Spleen (tissue), 11 donors: ENCODE data around the gene DCTN4. TPM values are rescaled to one million over a fixed set of nuclear protein-coding genes. Genes with fewer than 3 reads are reported as not detected.
"Not testable (repeated sequence)": the region's sequence is repeated elsewhere in the genome, so short reads cannot be mapped to it uniquely, and the experiment has no call there.

Source experiments
- DNase-seq: peaks from one replicate; pipeline ENCODE4 v3.0.0-alpha.2; 2020
- H3K27ac ChIP-seq, 8 donors: fragments of 200-600 bp; sonication (generic) in 7 of 8; 1 replicate in 4 of 8; 2 replicates in 4 of 8; pipeline versions ENCODE4 v1.5.0 to v1.8.0; 2016 to 2021; ENCODE audit warnings: inconsistent platforms in 4 of 8, mild to moderate bottlenecking in 4 of 8, moderate library complexity in 1 of 8
- H3K27me3 ChIP-seq, 7 donors: fragments of 200-600 bp; sonication (generic) in 6 of 7; replicated peaks in 1 of 7; 1 replicate in 4 of 7; 2 replicates in 3 of 7; pipeline versions ENCODE4 v1.5.0 to v1.8.0; 2016 to 2021; ENCODE audit warnings: inconsistent platforms in 3 of 7, mild to moderate bottlenecking in 1 of 7
- H3K36me3 ChIP-seq, 6 donors: fragments of 200-600 bp; sonication (generic) in 5 of 6; 1 replicate in 4 of 6; 2 replicates in 2 of 6; pipeline versions ENCODE4 v1.5.0 to v1.8.0; 2016 to 2021; ENCODE audit warnings: inconsistent platforms in 2 of 6
- H3K4me1 ChIP-seq, 6 donors: fragments of 200-600 bp; sonication (generic) in 5 of 6; 1 replicate in 3 of 6; 2 replicates in 3 of 6; pipeline versions ENCODE4 v1.5.0 to v1.8.0; 2016 to 2021; ENCODE audit warnings: inconsistent platforms in 3 of 6
- H3K4me3 ChIP-seq, 8 donors: fragments of 200-600 bp; sonication (generic) in 7 of 8; 1 replicate in 4 of 8; 2 replicates in 4 of 8; pipeline versions ENCODE4 v1.5.0 to v1.8.0; 2016 to 2021; ENCODE audit warnings: inconsistent platforms in 4 of 8, mild to moderate bottlenecking in 4 of 8, moderate library complexity in 2 of 8
- H3K9me3 ChIP-seq, 8 donors: fragments of 200-600 bp; sonication (generic) in 7 of 8; 1 replicate in 4 of 8; 2 replicates in 4 of 8; pipeline versions ENCODE4 v1.5.0 to v1.8.0; 2016 to 2021; ENCODE audit warnings: inconsistent platforms in 4 of 8
- POLR2A ChIP-seq, 3 donors: fragments of 450-650 bp; IDR thresholded peaks; one replicate each; pipeline ENCODE4 v1.5.1; 2017; ENCODE audit warnings: antibody characterized with exemption in 3 of 3, mild to moderate bottlenecking in 1 of 3
- POLR2AphosphoS5 ChIP-seq, 3 donors: sonication (generic); formaldehyde crosslinking; IDR thresholded peaks; one replicate each; pipeline ENCODE4 v1.5.1; 2017; ENCODE audit warnings: antibody characterized with exemption in 3 of 3
- WGBS, 5 donors: extraction: QIAGEN DNeasy Blood & Tissue Kit in 3 of 5; methylation state at CpG; one replicate each; pipeline versions ENCODE4 v1.1.5 to v1.1.7; 2013 to 2018; 5-methylcytosine and 5-hydroxymethylcytosine counted together
- intact Hi-C: fragments of 100-400 bp; cut with DNase I; formaldehyde crosslinking; loops from one replicate; pipeline ENCODE4 v1.15.0; 2023; ENCODE audit warnings: low total_unique reads
- polyA plus RNA-seq, 3 donors: library from polyadenylated mRNA; stranded (reverse); fragments of 200-250 nt; gene quantifications; one replicate each; pipeline ENCODE4 v1.2.1, GENCODE V29; 2013
- total RNA-seq, 7 donors: library from RNA; depleted of rRNA in 3 of 7; stranded (reverse); fragments of >200 nt in 3 of 7; fragmentation: NEBNext Ultra II Directional in 4 of 7; extraction: Animal tissue kit (Norgen Biotek cat#: 25700) in 4 of 7; gene quantifications; one replicate each; pipeline versions ENCODE4 v1.1.0 to v1.2.1, GENCODE V29; 2016 to 2021
- TF ChIP-seq, protein P1 (sequence below), 11 experiments: fragments of 200-600 bp in 7 of 11; fragments of 450-650 bp in 4 of 11; sonication (generic) in 4 of 11; IDR thresholded peaks in 8 of 11; conservative IDR thresholded peaks in 3 of 11; 1 replicate in 7 of 11; 2 replicates in 4 of 11; pipeline versions ENCODE4 v1.4.0 to v1.8.0; 2016 to 2021; ENCODE audit warnings: antibody characterized with exemption in 11 of 11, inconsistent platforms in 4 of 11, mild to moderate bottlenecking in 1 of 11
- donor health status: healthy with polysubstance abuse.
- donor health status: DM: no; HTN: no; CAD: no; lungs with moderate emphysema.
- donor health status: DM: no; HTN: no; CAD: no.
- donor health status: Bipolar disorder and iron deficiency.
- donor health status: healthy.
- donor health status: DM: no; HTN: no; CAD: no.
- donor health status: DM: yes; HTN: yes; CAD: no.

DCTN4 gene
- total and polyA plus RNA-seq, 10 donors: 11.4 to 68.7 (median 52.0) TPM

DNA sequence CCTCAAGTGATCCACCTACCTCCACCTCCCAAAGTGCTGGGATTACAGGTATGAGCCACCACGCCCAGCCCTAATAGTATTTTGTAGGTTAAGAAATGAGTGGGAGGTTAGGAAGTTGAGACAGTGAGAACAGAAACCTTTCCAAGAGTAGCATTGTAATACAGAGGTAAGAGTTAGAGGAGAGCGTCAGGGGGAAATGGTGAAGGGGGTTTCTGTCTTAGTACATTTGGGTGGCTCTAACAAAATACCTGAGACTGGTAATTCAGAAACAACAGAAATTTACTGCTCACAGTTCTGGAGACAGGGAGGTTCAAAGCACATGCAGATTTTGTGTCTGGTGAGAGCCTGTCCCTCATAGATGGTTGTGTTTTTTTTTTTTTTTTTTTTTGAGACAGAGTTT, 38.6 kb upstream of the DCTN4 start:
- no peak for DNase-seq
- peaks cover 0 to 19% (median 7%) of the 10 kb centered on the region in 6 donors for H3K4me1 ChIP-seq
- WGBS, 5 donors: 82 to 92% (median 91%) methylated on average over 2 of the region's 2 CpGs
- intact Hi-C loops: no loop called here
- TF ChIP-seq POLR2A (IDR thresholded peaks at IDR 0.05): no peak
- no peak overlapping the region for H3K4me3 ChIP-seq
- no peaks in the 10 kb centered on the region for H3K27me3 ChIP-seq
- H3K9me3 ChIP-seq: no peaks in the 10 kb centered on the region
- H3K36me3 ChIP-seq: peaks cover 0 to 41% (median 9%) of the 10 kb centered on the region in 6 donors
- H3K27ac ChIP-seq: no peak overlapping the region

DNA sequence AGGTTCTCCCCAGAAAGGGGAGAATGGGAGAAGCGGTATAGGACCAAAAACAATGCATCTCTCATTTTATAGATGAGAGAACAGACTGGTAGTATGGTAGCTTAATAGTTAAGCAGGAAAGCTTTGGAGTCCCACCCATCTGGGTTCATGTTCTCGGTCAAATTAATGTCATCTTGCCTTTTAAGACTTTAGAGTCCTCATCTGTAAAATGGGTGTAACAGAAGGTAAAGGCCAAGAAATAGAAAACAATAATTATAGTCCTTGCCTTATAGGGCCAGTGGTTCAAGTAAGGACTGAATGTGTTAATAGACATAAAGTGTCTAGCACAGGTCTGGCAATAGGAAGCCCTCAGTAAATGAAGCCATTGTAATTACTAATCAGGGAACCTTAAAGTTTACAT, 36.1 kb upstream of the DCTN4 start:
- H3K27me3 ChIP-seq: no peaks in the 10 kb centered on the region
- H3K27ac ChIP-seq: no peak overlapping the region
- H3K9me3 ChIP-seq: no peaks in the 10 kb centered on the region
- no peak overlapping the region for H3K4me3 ChIP-seq
- peaks cover 0 to 41% (median 9%) of the 10 kb centered on the region in 6 donors for H3K36me3 ChIP-seq
- DNase-seq: no peak
- 70 to 92% (median 86%) methylated on average over 2 of the region's 2 CpGs for WGBS, 5 donors
- no peak for TF ChIP-seq POLR2AphosphoS5 (IDR thresholded peaks at IDR 0.05)
- no peak for TF ChIP-seq POLR2A (IDR thresholded peaks at IDR 0.05)
- TF ChIP-seq, protein P1, sequence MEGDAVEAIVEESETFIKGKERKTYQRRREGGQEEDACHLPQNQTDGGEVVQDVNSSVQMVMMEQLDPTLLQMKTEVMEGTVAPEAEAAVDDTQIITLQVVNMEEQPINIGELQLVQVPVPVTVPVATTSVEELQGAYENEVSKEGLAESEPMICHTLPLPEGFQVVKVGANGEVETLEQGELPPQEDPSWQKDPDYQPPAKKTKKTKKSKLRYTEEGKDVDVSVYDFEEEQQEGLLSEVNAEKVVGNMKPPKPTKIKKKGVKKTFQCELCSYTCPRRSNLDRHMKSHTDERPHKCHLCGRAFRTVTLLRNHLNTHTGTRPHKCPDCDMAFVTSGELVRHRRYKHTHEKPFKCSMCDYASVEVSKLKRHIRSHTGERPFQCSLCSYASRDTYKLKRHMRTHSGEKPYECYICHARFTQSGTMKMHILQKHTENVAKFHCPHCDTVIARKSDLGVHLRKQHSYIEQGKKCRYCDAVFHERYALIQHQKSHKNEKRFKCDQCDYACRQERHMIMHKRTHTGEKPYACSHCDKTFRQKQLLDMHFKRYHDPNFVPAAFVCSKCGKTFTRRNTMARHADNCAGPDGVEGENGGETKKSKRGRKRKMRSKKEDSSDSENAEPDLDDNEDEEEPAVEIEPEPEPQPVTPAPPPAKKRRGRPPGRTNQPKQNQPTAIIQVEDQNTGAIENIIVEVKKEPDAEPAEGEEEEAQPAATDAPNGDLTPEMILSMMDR (IDR thresholded peaks at IDR 0.05 in 8 of 11, conservative IDR thresholded peaks at IDR 0.05 in 3 of 11): no peak
- H3K4me1 ChIP-seq: peaks cover 0 to 28% (median 12%) of the 10 kb centered on the region in 6 donors
- intact Hi-C loops: no loop called here

DNA sequence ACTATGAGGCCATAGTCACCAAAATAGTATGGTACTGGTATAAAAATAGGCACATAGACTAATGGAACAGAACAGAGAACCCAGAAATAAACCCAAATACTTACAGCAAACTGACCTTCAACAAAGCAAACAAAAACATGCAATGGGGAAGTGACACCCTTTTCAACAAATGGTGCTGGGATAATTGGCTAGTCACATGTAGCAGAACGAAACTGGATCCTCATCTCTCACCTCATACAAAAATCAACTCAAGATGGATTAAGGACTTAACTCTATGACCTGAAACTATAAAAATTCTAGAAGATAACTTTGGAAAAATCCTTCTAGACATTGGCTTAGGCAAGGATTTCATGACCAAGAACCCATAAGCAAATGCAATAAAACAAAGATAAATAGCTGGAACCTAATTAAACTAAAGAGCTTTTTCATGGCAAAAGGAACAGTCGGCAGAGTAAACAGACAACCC, 34.6 kb upstream of the DCTN4 start:
- Histone ChIP-seq H3K4me1 (peaks cover 0 to 42% (median 19%) of the 10 kb centered on the region in 6 donors), H3K36me3 (peaks cover 0 to 35% (median 9%) of the 10 kb centered on the region in 6 donors)
- H3K4me3 ChIP-seq, H3K27ac ChIP-seq, H3K27me3 ChIP-seq, DNase-seq, intact Hi-C loops, H3K9me3 ChIP-seq: not testable (repeated sequence)
- 73 to 92% (median 89%) methylated on average over 2 of the region's 2 CpGs for WGBS, 5 donors

DNA sequence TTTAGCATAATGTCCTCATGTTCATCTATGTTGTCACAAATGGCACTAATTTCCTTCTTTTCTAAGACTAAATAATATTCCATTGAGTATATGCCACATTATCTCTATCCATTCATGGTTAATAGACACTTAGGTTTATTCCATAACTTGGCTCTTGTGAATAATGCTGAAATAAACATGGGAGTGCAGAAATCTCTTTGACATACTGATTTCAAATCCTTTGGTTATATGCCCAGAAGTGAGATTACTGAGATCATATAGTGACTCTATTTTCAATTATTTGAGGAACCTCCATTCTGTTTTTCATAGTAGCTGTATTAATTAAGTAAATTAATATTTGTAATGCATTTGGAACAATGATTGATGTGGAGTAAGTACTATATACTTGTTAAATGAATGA, 32.7 kb upstream of the DCTN4 start:
- H3K9me3 ChIP-seq: no peaks in the 10 kb centered on the region
- H3K4me3 ChIP-seq: no peak overlapping the region
- H3K27me3 ChIP-seq: no peaks in the 10 kb centered on the region
- intact Hi-C loops: no loop called here
- H3K27ac ChIP-seq: no peak overlapping the region
- DNase-seq: no peak
- H3K4me1 ChIP-seq: peaks cover 0 to 61% (median 31%) of the 10 kb centered on the region in 6 donors
- peaks cover 0 to 16% (median 9%) of the 10 kb centered on the region in 6 donors for H3K36me3 ChIP-seq
- no peak for TF ChIP-seq POLR2A (IDR thresholded peaks at IDR 0.05)
- TF ChIP-seq, protein P1 (IDR thresholded peaks at IDR 0.05 in 8 of 11, conservative IDR thresholded peaks at IDR 0.05 in 3 of 11): no peak
- no peak for TF ChIP-seq POLR2AphosphoS5 (IDR thresholded peaks at IDR 0.05)

DNA sequence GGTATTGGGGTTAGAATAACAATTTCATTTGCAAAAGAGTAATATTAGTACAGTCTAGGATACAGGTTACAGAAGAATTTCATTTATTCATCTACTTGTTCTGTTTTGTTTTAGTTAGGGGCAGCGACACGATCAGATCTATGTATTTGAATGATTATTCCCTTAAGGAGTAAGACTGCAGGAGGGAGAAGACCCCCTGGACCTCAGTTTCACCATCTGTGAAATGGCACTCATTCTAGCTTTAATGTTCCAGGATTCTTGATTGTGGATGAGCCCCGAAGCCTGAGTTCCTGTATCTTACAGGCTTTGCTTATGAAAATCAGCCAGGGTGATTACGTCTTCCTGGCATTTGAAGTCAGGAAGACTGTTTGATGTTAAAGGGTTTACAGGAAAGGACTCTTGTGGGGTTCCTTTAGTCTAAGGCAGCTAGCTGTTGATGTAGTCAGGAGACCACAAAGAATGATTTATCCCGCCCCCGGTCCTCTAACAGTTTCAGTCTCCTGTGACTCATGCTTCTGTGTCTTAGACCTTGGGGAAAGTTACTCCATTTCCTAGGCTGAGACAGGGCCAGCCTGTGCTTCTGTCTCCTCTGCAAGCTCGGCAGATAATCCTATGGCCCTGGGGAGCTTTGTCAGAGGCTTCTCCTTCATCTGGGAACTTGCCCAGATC, 31.3 kb upstream of the DCTN4 start:
- DNase-seq: no peak
- intact Hi-C loops: no loop called here
- Histone ChIP-seq H3K27me3 (no peaks in the 10 kb centered on the region), H3K27ac (peak overlapping the region in 7 of 8 donors; percentile 14 to 66 (median 43)), H3K4me3 (no peak overlapping the region), H3K4me1 (peaks cover 0 to 64% (median 33%) of the 10 kb centered on the region in 6 donors), H3K9me3 (no peaks in the 10 kb centered on the region), H3K36me3 (peaks cover 0 to 2% (median under 1%) of the 10 kb centered on the region in 6 donors)
- TF ChIP-seq, protein P1 (IDR thresholded peaks at IDR 0.05 in 8 of 11, conservative IDR thresholded peaks at IDR 0.05 in 3 of 11): no peak
- TF ChIP-seq POLR2AphosphoS5 (IDR thresholded peaks at IDR 0.05) (no peak), POLR2A (IDR thresholded peaks at IDR 0.05) (no peak)
- WGBS, 5 donors: 15 to 37% (median 23%) methylated on average over 7 of the region's 7 CpGs
